Tibial nerve (tissue), 3 donors: ENCODE results near the gene NTM.
"Not testable (repeated sequence)": the region's sequence is repeated elsewhere in the genome, so short reads cannot be mapped to it uniquely, and the experiment has no call there.

ENCODE experiments used
- CTCF ChIP-seq, 5 experiments: fragments of 200-600 bp in 3 of 5; fragments of 450-650 bp in 2 of 5; sonication (generic) in 3 of 5; IDR thresholded peaks; one replicate each; pipeline ENCODE4 v1.5.1; 2016 to 2019; ENCODE audit warnings: antibody characterized with exemption in 5 of 5, mild to moderate bottlenecking in 3 of 5, moderate library complexity in 2 of 5
- POLR2A ChIP-seq, 2 donors: fragments of 450-650 bp; IDR thresholded peaks; one replicate each; pipeline ENCODE4 v1.6.1; 2017; ENCODE audit warnings: antibody characterized with exemption in 2 of 2, mild to moderate bottlenecking in 2 of 2, moderate library complexity in 2 of 2

GRCh38 chr11:131341900-131342299 lies 28.5 kb upstream of the NTM start:
- TF ChIP-seq CTCF, POLR2A (IDR thresholded peaks at IDR 0.05): not testable (repeated sequence)
